ENCODE measurements around the gene PCID2.

PCID2 gene

DNA sequence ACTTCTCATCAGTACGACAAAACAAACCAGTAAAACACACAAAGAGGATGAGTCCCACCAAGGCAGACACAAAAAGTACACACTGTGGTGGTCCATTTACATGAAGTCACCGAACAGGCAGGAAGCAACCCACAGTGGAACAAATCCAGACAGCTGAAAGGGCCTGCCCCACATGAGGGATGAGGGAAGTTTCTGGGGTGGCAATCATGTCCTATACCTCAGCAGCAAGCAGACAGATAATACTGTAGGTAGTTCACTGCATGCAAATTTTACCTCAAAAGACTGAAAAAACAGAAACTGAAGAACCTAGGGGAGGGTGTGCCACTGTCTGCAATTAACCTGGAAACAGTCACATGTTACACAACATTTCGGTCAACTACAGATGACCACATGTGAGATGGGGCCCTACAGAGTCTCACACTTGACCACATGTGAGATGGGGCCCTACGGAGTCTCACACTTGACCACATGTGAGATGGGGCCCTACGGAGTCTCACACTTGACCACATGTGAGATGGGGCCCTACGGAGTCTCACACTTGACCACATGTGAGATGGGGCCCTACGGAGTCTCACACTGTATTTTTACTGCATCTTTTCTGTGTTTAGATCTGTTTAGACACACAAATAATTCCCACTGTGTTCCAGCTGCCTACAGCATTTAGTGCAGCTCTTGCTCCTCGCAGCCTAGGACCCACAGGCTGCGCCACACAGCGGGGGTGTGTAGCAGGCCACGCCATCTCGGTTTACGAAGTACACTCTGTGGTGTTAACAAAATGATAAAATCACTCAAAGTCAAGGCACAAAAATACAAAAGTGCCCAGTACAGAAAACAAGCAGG lies 22.2 kb downstream of the PCID2 start:
- peak; percentile 42 for DNase-seq

DNA sequence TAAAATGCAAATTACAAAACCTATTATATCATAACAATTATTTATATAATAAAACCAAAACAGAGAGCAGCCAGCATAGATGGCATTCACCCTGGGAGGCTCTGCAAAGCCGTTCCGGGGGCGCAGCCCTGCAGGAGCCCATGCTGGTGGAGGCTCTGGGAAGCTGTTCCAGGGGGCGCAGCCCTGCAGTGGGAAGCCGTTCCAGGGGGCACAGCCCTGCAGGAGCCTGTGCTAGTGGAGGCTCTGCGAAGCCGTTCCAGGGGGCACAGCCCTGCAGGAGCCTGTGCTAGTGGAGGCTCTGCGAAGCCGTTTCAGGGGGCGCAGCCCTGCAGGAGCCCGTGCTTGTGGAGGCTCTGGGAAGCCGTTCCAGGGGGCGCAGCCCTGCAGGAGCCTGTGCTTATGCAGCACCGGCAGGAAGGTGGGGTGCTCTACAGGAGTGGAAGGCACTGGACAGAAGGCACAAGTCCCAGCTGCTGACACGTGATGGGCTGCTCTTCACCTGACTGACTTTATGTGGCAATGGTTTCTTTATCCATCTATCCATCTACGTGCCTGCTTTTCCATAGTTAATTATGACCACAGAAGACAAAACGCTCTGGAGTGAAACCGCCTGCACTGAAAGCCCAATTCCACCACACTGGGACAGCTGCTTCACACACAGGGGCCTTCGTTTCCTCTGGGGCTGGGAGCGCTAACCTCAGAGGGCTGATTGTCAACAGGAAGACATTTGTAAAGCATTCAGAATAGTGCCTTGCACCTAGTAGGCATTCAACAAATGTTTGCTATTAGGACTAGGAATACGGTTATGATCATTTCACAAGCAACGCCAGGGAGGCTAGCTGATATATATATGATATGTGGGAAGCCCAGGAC lies 23.7 kb downstream of the PCID2 start:
- peak; percentile 49 for DNase-seq

- DNase-seq, result no peak
These were observed 24.9 kb downstream of the PCID2 start for GRCh38 chr13:113183450-113184129.

DNA sequence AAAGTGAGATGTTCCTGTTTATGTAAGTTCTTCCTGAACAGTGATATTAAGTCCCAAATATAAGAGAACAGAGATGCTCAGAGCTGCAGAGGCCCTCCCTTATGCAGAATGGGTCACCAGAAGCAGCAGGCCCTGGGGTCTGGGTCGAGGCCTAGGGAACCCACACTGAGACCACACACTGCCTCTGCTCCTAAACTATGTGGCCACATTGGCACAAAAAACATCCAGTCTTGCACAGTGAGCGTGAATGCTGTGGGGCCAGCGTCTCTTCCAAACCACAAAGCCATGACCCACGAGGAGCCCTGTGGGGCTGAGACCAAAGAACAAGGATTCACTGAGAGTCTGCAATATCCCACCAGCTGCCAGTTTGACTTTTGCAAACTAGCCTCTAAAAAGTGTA lies 26.4 kb downstream of the PCID2 start:
- no peak for DNase-seq

GRCh38 chr13:113179374-113180230 lies 28.9 kb downstream of the PCID2 start:
- DNase-seq, result peak; percentile 36

DNA sequence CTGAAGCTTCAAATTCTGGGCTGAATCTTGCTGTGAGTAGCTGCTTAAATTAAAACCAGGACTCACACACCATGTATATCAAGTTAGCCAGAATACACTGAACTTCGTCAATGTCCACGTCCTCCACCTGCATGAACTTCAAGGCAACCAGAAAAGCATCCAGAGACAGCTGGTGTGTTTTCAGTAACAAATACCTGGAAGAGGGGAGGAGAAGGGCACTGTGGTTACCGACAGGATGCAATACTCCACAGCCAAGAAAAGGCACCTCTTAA lies 29.6 kb downstream of the PCID2 start:
- DNase-seq, result no peak

- DNase-seq, result no peak
These were observed 30.2 kb downstream of the PCID2 start for GRCh38 chr13:113178070-113178895.

GRCh38 chr13:113176822-113177221 lies 31.6 kb downstream of the PCID2 start:
- DNase-seq, result no peak

DNA sequence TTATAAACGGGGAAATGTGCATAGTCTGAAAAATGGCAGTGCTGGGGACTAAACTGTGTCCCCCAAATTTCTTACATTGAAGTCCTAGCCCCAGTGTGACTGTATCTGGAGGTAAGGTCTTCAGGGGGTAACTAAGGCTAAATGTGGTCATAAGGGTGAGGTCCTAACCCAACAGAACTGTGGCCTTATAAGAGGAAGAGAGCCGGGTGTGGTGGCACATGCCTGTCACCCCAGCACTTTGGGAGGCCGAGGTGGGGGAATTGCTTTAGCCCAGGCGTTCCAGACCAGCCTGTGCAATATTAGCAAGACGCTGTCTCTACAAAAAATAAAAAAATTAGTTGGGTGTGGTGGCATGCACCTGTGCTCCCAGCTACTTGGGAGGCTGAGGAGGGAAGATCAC lies 32.2 kb downstream of the PCID2 start:
- DNase-seq, result peak; percentile 81

DNA sequence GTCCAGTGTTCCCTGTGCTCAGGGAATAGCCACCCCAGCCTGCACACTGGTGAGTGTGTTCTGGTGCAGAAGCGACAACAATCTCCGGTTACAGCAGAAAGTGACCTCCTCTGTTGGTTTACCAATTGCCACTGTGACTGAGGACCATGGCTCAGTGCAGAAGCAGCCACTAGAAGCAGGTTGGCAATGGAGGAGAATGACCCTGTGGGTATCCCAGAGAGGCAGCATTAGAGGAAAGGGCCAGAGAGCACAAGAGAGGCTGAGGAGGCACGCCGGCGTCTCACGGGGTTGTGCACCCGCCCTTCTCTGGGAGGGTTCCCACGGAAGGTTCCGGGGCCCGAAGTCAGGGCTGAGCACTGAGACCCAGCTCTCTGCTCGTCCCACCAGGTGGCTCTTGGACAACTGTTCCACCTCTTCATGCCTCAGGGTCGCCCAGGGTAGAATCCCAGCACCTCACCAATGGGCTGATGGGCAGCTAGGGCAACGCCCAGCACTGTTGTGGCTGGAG lies 36.0 kb downstream of the PCID2 start:
- DNase-seq, result no peak

DNA sequence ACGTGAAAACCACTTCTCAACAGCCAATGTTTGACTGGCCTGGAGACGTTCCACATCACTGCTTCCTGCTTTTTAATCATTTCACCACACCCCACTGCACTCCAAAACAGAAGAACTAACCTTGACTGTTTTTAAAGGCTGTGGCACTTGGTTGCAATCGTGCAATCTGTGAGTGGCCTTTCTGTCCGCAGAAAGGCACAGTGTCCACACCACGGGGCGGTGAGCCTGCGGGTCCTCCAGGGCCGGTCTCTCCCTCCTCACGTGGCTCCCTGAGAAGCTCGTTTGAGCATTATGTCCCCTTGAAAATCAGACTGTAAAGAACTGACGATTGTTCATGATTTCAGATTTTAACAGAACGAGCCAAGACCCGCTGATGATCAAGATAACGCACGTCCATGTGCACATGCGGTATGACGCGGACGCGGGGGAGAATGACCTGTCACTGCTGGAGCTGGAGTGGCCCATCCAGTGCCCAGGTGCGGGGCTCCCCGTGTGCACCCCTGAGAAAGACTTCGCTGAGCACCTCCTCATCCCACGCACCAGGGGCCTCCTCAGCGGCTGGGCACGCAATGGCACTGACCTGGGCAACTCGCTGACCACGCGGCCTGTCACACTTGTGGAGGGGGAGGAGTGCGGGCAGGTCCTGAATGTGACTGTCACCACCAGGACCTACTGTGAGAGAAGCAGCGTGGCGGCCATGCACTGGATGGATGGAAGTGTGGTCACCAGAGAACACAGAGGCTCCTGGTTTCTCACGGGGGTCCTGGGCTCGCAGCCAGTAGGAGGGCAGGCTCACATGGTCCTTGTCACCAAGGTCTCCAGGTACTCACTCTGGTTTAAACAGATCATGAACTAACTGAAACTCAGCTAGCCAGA lies 37.0 kb downstream of the PCID2 start:
- no peak for DNase-seq

DNA sequence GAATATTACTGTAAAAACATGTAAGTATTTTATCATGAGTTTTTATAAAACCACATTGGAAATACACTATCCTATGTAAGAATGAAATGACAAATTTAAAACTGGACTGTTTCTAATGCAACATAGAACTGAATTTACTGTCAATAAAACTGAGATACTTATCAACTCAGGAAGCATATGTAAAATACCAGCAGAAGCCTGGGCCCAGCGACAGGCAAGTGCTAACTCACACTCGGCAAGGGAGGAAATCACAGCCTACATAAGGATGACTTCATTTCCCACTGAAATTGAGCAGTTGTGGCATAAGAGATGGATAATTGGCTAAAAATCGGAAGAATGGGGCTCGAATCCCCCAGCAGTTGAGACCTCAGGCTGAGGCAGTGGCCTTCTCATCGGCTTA lies 38.0 kb downstream of the PCID2 start:
- no peak for DNase-seq

DNA sequence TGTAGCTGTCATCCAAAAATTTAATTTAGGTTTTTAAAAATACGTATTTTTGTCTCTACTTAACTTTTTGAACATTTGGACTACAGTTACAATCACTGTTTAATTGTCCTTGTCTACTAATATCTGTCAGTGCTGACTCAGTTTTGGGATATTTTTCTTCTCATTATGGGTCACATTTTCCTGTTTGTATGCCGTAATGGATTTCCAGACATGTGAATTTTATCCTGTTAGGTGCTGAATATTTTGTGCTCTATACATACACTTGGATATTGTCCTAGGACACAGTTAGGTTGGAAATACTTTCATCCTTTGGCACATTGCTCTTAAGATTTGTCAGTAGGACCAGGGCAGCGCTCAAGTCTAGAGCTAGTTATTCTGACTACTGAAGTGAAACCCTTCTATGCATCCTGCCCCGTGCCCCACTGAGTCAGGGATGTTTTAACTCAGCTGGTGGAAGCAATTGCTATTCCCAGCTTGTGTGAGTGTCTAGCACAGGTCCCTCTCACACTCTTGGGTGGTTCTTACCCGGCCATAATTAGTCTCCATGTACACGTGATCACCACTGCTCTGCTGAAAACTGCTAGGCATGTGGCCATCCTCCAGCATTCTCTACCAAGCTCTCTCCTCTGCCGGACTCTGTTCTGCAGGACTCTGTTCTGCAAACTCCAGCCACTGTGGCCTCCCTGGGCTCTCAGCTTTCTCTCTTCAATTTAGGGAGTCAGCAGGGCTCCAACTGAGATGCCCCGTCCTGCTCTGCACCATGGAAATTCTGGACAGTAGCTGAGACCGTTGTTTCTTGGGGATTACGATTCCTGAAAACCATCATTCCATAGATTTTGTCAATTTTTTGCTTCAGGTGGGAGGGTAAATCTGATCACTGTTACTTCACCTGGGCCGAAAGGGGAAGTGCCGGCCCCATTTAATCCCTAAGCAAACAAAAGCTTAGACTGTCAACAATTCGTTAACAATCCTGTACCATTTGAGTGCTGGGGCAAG lies 38.9 kb downstream of the PCID2 start:
- DNase-seq, result no peak

- DNase-seq, result no peak
These were observed 40.3 kb downstream of the PCID2 start for GRCh38 chr13:113168211-113168610.

DNA sequence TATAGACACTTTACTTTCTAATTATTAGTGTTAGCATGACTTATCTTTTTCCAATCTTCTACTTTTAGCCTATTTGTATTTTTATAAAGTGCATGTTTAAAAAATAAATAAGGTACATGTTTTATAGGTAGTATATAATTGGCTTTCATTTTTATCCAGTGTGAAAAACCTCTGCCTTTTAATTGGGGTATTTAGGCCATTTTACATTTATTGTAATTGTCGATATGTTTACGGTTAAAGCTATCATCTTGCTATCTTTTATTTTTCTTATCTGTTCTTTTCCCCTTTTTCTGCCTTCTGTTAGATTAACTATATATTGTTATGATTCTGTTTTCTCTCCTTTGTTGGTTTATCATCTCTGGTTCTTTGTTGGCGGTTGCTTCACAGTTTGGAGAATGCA lies 40.9 kb downstream of the PCID2 start:
- DNase-seq, result no peak

DNA sequence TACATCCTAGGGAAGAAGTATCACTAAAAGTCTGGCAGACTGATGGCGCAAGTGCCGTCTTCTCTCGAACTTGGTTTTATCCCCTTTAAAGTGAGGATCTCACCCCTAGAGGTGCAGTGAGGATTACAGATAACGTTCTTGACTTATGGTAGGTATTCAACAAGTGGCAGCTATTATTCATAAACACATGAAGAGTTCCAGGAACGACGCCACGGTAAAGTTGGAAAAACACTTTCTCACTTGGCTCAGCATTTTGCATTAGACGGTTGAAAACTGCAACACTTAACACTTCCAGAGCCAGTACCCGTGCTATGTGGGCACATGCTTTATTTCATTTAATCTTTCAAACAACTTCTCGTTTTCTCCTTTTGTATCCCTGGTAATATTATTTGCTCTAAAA lies 41.3 kb downstream of the PCID2 start:
- no peak for DNase-seq

DNA sequence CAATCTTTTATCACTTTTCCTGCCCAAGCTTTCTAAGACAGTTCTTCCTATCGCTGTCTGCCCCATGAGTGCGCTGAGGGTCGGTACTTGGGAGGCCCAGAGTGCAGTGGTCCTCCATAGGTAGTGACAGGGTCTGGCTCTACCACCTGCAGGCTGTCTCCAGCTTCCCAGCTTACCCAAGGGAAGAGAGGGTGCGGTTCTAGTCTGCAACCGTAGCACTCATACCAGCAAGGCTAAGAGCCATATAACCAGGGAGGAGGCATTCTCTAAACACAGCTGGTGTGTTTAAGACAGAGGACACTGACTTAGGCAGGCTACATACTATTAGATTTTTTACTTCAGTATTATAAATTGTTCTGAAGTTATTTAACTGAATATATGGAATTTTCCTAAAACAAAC lies 41.8 kb downstream of the PCID2 start:
- no peak for DNase-seq

DNA sequence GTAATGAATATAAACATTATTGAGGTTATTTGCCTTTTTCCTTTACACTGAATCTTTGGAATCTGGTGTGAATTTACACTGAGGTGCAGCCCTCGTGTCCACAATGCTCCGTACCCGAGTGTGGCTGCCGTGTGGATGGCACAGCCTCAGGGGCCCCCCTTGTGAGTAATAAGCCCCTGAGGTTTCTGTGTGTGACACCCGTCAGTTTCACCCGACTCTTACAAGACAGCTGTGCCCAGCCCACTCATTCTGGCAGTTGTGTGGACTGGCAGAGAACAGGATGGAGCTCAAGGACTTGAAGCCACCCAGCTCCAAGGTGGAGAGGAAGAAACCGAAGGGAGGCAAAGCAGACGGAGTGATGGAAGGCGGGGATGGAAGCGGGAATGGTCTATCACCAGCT lies 42.2 kb downstream of the PCID2 start:
- DNase-seq, result no peak

- DNase-seq, result no peak
These were observed 44.0 kb downstream of the PCID2 start for GRCh38 chr13:113164492-113164891.

Measured in CD4-positive, alpha-beta T cell treated with Interleukin-10 for 1 hour (primary cell).